GM18909 (cell line): ENCODE data around the gene SYT8.

Source experiments
- ATAC-seq: cut with Tn5 transposase; IDR thresholded peaks from one replicate; pipeline ENCODE4 v1.9.1; 2021; ENCODE audit warnings: mild to moderate bottlenecking; ENCODE audit not compliant: unreplicated experiment, poor library complexity

SYT8 gene

DNA sequence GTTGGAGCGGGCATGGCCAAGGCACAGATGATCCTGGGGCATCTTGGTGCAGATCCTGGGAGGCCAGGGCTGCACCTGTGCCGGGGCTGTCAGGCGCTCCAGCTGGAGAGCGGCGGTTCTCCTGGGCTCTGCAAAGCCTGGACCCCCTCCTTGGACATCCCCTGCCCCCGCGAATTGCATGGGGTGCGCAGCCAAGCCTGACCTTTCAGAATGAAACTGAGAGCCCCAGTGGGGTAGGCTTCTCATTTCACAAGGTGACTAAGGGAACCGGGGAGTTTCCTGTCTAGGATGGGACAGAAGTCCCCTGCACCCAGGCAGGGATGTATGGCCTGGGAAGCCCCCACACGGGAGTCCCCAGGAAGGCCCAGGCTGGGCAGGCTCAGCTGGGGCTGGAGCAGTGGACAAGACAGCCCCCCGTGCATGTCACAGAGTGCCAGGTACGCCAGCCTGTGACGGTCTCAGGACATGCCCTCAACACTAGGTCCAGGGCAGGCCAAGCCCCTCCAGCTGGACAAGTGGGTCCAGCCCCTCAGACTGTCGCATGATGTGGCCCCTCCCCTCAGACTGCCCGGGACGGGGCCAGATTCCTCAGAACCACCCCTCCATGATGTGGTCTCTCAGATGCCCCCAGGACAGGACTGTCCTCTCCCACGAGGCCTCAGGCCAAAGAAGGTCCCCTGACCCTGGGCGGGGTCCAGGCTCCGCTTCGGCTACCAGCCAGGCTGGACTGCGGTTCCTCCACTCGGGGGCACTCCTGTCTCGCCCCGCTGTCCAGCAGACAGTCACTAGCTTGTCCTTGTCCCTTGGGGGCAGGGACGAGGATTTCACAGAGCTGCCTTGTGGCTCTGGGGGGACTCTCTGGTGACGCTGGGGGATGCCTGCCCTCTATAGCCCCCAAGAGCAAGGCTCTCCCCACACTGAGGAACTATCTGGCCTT lies 20.4 kb downstream of the SYT8 start:
- peak; percentile 39 for ATAC-seq

DNA sequence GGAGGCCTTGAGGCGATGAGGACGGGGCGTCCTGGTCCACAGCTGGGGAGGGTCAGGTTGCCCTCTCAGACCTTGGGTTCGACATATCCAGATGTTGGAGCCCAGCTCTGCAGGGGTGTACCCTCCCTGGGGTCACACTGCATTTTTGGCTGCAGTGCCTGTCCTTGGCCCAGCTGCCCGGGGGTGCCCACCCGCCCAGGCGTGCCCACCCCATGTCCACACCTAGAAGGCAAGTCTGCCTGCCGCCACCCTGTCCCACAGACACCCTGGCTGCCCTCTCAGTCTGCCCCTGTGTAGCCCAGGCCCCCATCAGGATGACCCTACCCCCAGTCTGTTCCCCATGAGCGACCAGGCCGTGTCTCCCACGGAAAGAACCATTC lies 21.1 kb downstream of the SYT8 start:
- ATAC-seq: no peak

DNA sequence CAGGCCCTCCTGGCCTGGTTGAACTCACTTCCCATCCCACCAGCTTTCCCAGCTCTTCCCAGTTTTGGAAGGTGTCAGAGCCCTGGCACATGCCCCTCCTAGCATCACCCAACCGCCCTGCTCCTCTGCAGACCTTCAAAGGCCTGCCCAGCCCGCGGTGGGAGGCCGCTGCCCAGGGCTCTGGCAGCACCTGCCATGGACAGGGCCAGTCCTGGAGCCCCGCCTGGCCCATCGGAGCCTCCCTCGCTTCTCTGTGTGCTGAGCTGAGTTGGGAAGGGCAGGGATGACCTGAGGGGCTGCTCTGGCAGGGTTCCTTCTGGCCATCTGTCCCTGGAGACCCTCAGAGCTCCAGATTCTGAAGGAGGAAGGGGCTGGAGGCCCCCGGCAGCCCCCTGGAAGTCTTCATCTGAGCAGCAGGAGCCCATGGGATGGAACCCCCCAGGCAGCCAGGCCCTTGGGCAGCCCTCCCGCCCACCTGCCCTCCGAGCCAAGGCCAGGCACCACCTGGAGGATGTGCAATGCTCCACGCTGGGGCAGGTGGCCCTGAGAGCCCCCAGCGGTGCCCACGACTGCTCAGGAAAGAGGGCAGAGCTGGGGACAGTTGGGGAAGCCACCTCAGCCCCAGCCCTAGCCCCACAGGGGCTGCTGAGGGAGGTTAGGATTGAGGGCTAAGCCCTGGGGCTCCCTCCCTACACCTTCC lies 21.7 kb downstream of the SYT8 start:
- no peak for ATAC-seq

GRCh38 chr11:1857064-1857463 lies 22.3 kb downstream of the SYT8 start:
- ATAC-seq: no peak

DNA sequence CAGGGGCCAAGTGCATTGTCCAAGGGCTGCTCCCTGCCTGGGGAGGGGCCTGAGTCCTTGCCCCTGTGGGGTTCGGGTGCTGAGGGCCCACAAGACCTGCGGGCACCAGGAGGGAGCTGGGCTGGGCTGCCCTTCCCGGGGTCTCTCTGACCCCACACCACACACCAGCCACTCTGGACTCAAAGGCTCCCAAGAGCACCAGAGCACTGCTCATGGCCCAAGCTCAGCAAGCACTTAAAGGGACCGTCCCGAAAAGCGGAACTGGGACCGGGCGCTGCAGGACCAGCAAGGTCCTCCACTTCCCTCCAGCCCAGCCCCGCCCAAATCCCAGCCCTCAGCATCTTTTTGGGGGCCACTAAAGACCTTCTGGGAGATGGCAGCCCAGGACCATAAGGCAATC lies 23.4 kb downstream of the SYT8 start:
- no peak for ATAC-seq

GRCh38 chr11:1858576-1858975 lies 23.8 kb downstream of the SYT8 start:
- ATAC-seq: no peak

GRCh38 chr11:1859004-1859403 lies 24.2 kb downstream of the SYT8 start:
- no peak for ATAC-seq

DNA sequence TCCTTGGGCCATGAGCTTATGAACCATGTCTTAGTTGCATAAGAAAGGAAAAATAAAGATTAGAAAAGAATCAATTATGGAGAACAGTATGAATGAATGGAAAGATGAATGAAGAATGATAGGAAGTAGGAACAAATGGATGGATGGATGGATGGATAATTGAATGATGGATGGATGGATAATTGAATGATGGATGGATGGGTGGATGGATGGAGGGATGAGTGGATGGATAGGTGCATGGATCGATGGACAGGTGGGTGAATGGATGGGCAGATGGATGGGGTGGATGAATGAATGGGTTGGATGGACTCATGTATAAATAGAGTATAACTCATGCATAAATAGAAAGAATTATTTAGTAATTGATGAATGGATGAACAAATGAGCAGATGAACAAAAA lies 25.3 kb downstream of the SYT8 start:
- ATAC-seq: no peak

DNA sequence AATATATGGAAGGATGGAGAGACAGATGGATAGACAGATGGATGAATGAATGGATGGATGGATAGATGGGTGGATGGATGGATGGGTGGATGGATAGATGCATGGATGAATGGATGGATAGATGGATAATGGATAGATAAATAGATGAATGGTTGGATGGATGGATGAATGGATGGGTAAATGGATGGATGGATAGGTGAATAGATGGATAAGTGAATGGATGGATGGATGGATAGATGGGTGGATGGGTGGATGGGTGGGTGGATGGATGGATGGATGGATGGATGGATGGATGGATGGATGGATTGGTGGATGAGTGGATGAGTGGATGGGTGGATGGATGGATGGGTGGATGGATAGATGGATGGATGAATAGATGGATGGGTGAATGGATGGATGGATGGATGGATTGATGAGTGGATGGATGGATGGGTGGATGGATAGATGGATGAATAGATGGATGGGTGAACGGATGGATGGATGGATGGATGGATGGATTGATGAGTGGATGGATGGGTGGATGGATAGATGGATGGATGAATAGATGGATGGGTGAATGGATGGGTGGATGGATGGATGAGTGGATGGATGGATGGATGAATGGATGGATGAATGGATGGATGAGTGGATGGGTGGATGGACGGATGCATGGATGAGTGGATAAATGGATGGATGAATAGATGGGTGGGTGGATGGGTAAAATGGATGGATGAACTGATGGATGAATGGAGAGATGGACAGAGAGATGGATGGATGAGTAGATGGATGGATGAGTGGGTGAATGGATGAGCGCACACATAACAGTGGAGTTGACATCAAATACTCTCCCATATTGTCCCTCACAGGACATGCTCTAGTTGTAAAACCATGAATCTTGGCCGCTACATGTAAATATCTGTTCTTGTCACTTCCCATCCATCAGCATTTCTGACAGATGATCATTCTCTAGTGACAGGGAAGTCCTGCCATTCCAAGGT lies 26.9 kb downstream of the SYT8 start:
- ATAC-seq: no peak

DNA sequence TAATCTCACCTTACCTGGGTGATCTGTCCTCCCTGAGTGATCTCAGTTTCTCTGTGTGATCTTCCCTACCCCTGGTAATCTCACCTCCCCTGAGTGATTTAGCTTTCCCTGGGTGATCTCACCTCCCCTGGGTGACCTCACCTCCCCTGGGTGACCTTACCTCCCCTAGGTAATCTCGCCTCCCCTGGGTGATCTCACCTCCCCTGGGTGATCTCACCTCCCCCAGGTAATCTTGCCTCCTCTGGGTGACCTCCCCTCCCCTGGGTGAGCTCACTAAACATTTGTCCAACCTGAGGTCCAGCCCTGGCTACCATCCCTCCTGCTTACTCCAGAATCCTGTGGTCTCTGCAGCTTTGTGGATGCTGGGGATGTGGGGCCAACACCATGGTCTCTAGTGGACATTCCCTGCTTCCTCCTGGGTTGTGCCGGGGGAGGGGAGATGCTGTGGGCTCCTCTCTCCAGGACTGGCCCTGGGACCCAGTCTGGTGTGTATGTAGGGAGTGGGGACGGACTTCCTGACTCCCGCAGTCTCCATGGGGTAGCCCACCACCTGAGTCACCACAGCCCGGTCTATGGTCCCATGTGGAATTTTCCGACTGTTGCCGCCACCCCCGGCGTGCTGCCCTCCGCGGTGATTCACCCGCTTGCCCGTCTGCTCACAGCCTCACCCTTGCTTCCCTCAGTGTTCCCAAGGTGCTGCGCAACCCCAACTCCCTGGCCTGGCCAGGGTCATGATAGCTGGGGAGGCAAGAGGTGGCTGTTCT lies 28.0 kb downstream of the SYT8 start:
- no peak for ATAC-seq

DNA sequence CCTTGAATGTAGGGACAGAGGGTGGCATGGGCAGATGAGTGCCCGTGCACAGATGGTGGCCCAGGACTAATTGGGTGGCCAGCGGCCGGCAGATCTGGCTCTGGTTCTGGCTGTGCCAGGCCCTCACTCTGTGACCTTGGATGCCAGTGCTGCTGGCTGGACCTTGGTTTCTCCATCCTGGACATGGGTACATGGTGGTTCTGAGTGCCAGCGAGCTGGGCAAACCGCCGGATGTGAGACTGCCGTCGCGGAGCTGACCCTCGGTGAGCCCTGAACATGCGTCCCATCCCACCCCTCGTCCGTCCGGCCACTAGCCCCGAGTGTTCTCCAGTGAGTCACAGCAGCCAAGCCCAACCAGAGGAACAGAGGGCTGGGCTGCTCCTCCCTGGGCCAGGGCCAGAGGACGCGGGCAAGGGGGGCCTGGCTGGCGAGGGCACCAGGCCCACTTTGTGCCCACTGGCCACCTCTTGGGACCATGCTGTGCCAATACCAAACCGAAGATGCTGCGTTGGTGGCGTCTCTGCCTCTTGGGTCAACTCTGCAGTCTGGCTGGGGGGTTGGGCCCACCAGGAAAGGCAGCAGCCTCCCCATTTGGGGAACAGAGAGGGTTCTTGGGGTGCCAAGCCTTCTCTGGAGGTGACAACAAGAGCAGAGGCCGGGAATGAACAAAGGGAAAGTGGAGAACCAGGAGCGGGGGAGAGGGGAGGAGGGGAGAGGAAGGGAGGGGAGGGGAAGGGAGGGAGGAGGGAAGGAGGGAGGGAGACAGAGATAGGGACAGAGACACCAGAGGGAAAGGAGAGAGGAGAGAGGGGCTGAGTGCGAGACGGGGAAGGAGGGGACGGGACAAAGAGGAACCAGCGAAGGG lies 28.8 kb downstream of the SYT8 start:
- no peak for ATAC-seq

- ATAC-seq: no peak
Observed at GRCh38 chr11:1864231-1864630, 29.4 kb downstream of the SYT8 start.

- ATAC-seq: no peak
Observed at GRCh38 chr11:1864831-1865665, 30.3 kb downstream of the SYT8 start.

DNA sequence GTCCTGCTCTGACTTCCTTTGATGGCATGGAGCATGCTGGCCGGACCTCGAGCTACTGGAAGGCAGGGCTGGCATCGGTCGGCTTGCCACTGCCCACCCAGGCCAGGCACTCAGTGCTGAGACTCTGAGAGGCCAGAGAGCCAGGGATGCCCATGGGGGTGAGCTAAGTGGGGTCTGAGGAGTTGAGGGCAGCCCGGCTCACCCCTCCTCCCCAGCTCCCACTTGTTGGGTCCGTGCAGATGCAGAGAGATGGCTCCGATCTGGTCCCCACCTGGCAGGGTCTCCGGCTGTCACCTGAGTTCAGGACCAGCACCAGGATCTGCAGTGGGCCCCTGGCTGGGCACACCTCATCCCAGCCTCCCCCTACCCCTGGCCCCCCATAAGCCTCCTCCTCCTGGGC lies 31.4 kb downstream of the SYT8 start:
- ATAC-seq: no peak

DNA sequence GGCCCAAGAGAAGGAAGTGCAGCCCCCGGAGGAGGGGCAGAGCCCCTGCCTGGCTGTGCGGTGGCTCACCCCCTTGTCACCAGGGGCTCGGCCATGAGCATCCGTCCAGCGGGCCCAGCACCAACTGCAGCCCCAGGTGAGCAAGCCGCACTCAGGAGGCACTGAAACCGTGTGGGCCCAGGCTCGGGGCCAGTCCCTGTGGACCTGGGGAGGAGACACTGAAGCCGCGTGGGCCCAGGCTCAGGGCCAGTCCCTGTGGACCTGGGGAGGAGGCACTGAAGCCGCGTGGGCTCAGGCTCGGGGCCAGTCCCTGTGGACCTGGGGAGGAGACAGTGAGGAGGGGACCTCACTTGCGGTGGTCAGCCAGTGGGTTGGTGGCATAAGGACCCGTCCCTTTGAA lies 32.0 kb downstream of the SYT8 start:
- ATAC-seq: no peak

DNA sequence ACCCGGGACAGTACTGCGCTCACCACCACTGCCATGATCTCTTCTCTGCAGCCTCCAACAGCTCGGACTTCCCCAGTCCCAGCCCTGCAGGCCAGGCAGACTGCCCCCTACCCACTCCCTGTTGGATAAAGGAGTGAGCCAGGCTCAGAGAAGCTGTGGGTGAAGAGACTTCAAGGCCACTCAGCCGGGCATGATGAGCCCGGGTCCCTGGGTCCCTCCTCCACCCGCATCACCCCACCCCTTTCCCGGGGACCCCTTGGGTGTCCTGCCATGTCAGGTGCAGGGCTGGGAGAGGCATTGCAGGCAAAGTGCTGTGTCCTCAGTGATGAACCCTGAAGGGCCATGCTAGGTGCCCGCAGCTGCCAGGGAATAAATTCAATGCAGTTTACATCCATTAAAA lies 32.6 kb downstream of the SYT8 start:
- no peak for ATAC-seq

GRCh38 chr11:1868056-1868635 lies 33.4 kb downstream of the SYT8 start:
- no peak for ATAC-seq
